ENCODE results near the gene ROR2. TPM values are rescaled to one million over a fixed set of nuclear protein-coding genes. Genes with fewer than 3 reads are reported as not detected.

The ROR2 gene
- total RNA-seq, 4 donors from 2014 or later, result 1.8 to 4.2 (median 2.7) TPM

DNA sequence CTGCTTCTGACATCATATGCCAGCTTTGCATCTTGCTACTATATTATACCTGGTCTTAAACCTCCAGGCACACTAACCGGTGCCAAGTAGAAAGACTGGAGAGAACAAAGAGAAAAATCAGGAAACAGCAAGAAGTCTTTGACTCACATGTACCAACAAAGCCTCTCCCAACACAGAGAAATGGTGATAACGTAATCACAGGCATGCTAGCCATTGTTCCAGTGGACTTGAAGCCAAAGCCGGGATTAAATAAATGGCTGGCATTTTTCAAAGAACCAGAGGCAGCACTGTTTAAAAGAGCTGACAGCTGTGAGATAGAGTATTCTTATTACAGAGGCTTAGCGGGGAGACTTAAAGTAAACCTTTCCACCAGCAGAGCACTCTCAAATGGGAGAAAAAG lies 378.0 kb downstream of the ROR2 start:
- Histone ChIP-seq H3K36me3 (no peaks in the 10 kb centered on the region), H3K4me1 (no peaks in the 10 kb centered on the region), H3K4me3 (no peak overlapping the region), H3K27ac (no peak overlapping the region), H3K9me3 (peaks cover 0 to 24% (median 0%) of the 10 kb centered on the region in 4 donors), H3K27me3 (no peaks in the 10 kb centered on the region)
- TF ChIP-seq, protein P1, sequence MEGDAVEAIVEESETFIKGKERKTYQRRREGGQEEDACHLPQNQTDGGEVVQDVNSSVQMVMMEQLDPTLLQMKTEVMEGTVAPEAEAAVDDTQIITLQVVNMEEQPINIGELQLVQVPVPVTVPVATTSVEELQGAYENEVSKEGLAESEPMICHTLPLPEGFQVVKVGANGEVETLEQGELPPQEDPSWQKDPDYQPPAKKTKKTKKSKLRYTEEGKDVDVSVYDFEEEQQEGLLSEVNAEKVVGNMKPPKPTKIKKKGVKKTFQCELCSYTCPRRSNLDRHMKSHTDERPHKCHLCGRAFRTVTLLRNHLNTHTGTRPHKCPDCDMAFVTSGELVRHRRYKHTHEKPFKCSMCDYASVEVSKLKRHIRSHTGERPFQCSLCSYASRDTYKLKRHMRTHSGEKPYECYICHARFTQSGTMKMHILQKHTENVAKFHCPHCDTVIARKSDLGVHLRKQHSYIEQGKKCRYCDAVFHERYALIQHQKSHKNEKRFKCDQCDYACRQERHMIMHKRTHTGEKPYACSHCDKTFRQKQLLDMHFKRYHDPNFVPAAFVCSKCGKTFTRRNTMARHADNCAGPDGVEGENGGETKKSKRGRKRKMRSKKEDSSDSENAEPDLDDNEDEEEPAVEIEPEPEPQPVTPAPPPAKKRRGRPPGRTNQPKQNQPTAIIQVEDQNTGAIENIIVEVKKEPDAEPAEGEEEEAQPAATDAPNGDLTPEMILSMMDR (IDR thresholded peaks at IDR 0.05), result no peak
- no peak for TF ChIP-seq POLR2A (IDR thresholded peaks at IDR 0.05)
- no peak for DNase-seq (ENCODE audit: low spot score in 2 of 2)
- WGBS, 2 donors, result 50 to 60% methylated on average over 4 of the region's 4 CpGs

DNA sequence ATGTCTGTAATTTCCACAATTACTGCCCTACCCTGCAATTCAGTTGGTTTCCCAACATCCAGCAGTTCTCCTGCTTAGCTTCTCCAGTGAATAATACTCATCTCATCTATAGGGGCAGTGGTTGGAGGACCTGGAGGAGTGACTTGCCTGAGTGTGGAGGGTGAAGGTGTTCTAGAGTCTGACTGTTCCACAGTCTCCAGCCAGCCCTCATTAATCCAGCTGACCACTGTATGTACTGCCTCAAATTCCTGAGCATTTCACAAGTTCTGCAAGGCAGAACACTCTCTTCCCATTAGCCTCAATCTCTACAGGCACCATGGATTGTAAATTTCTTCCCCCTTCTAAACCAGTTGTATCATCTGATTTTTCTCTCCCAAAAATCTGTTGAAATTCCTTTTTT lies 379.0 kb downstream of the ROR2 start:
- TF ChIP-seq POLR2A (IDR thresholded peaks at IDR 0.05) (no peak), EP300 (IDR thresholded peaks at IDR 0.05) (no peak)
- TF ChIP-seq, protein P1 (IDR thresholded peaks at IDR 0.05), result no peak
- no peak for DNase-seq (ENCODE audit: low spot score in 2 of 2)
- Histone ChIP-seq H3K27ac (no peak overlapping the region), H3K36me3 (no peaks in the 10 kb centered on the region), H3K4me1 (no peaks in the 10 kb centered on the region), H3K4me3 (no peak overlapping the region), H3K27me3 (no peaks in the 10 kb centered on the region), H3K9me3 (peaks cover 0 to 24% (median 0%) of the 10 kb centered on the region in 4 donors)

DNA sequence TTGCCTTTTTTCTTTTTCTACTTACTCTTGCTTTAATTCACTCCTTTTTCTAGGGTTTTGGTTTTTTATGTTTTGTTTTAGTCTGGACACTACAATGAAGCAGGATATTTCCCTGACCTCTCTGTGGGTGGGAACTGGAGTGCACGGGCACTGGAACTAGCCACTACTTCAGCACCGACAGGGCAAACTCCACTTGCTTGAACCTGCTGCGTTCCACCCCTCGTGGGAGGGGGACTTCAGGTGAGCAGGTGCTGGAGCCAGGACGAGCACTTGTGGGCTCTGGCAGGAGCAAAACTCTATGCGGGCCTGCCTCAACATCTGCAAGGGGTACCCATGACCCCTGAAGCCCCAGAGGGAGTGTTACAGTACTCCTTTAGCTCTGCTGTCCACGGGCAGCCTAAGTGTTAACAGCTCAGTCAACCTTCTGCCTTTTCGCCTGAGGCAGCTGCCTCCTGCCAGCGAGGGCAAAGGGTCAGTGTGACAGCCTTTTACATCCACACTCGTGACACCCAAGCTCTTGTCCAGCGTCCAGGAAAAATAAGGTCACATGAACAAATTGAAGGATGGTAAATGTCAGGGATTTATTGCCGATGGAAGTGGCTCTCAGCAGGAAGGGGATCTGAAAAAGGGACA lies 382.3 kb downstream of the ROR2 start:
- no peak overlapping the region for H3K4me3 ChIP-seq
- no peaks in the 10 kb centered on the region for H3K27me3 ChIP-seq
- no peak overlapping the region for H3K27ac ChIP-seq
- TF ChIP-seq, protein P1 (IDR thresholded peaks at IDR 0.05), result no peak
- no peak for TF ChIP-seq POLR2A (IDR thresholded peaks at IDR 0.05)
- TF ChIP-seq EP300 (IDR thresholded peaks at IDR 0.05), result no peak
- H3K36me3 ChIP-seq, result no peaks in the 10 kb centered on the region
- no peaks in the 10 kb centered on the region for H3K4me1 ChIP-seq
- no peak for DNase-seq (ENCODE audit: low spot score in 2 of 2)
- WGBS, 2 donors, result 51 to 59% methylated on average over 11 to 12 of the region's 12 CpGs
- H3K9me3 ChIP-seq, result peaks cover 0 to 24% (median 0%) of the 10 kb centered on the region in 4 donors

DNA sequence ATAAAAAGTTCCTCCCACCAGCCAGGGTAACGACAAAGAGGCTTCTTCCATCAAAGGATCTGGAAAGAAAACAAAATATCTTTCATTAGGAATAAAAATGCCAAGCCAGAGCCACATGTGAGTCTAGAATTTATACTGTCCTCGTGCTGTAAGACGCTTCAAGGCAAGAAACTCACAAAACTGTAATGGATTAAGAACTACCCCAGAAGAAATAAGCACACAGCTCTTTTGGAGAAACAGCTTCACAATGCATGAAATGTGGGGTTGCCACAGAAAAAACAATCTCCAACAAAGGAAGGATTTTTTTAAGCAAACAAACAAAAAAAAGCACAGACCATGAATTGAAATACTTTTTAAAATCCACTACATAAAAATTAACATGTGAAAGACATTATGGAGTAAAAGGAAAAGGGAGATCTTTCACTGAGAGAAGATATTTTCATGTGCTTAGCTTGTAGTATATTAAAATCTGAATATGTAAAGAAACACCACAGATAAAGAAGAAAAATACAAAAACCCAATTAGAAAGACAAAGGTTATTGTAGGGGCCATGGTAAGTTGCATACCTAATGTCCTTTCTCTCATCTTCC lies 385.9 kb downstream of the ROR2 start:
- H3K9me3 ChIP-seq, result peaks cover 0 to 14% (median 0%) of the 10 kb centered on the region in 4 donors

DNA sequence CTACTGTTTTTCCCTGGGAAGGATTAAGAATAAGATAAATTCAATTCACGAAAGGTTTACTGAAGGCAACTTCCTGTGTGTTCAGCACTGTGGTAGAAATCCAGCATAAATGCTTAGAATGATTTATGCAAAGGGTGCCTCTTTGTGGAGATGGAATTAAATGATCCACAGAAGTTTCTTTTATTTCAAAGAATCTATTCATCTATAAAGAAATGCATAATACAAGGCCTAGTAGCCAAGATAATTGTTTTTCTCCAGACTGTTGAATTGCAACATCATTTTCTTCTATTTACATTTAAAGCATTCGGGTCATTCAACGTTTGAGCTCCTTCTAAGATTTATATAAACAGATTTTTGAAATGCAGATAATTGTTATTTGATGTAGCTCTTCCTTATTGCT lies 387.6 kb downstream of the ROR2 start:
- TF ChIP-seq, protein P1 (IDR thresholded peaks at IDR 0.05), result no peak
- TF ChIP-seq POLR2A (IDR thresholded peaks at IDR 0.05) (no peak), EP300 (IDR thresholded peaks at IDR 0.05) (no peak)

More for the DNA sequence above, 385.9 kb downstream of the ROR2 start:
- Histone ChIP-seq H3K27me3 (no peaks in the 10 kb centered on the region), H3K27ac (no peak overlapping the region), H3K36me3 (no peaks in the 10 kb centered on the region), H3K4me1 (no peaks in the 10 kb centered on the region), H3K4me3 (no peak overlapping the region)
- DNase-seq (ENCODE audit: low spot score in 2 of 2), result no peak
- TF ChIP-seq POLR2A (IDR thresholded peaks at IDR 0.05) (no peak), EP300 (IDR thresholded peaks at IDR 0.05) (no peak)
- TF ChIP-seq, protein P1 (IDR thresholded peaks at IDR 0.05), result no peak
- WGBS, 2 donors, result 33 to 47% methylated on average over 3 of the region's 3 CpGs

More for the DNA sequence above, 387.6 kb downstream of the ROR2 start:
- Histone ChIP-seq H3K4me1 (no peaks in the 10 kb centered on the region), H3K9me3 (no peaks in the 10 kb centered on the region), H3K27ac (no peak overlapping the region), H3K36me3 (no peaks in the 10 kb centered on the region), H3K4me3 (no peak overlapping the region), H3K27me3 (no peaks in the 10 kb centered on the region)
- 31 to 41% methylated on average over 3 of the region's 3 CpGs for WGBS, 2 donors
- DNase-seq (ENCODE audit: low spot score in 2 of 2), result no peak
